22Rv1 (cell line): ENCODE measurements around the gene PCBD2.

Source experiments
- ZFX ChIP-seq: fragments of 450-650 bp; IDR thresholded peaks from 2 replicates; pipeline ENCODE4 v1.6.1; 2017; ENCODE audit warnings: antibody characterized with exemption, borderline replicate concordance
- TF ChIP-seq, protein P1 (sequence below): fragments of 450-650 bp; IDR thresholded peaks from 2 replicates; pipeline ENCODE4 v1.5.1; 2017; ENCODE audit warnings: mild to moderate bottlenecking

DNA sequence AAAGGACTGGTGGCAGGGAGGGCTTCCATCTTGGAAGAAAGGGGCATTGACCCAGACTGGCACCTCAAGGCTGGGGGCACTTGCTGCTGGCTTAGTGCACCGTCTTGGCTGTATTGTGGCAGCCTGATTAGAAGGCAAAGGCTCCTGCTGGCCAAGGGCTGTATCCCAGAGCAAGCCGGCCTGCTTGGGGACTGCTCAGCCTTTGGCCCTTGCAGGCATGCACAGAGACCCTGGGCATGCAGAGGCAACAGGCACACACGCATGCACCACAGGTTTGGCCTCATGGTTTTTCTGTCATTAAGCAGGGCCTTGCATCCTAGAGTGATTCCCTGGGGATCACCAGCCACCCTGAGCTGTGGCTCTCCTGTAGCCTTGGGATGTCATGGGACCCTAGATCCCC is 100.1 kb downstream of the PCBD2 start:
- TF ChIP-seq, protein P1, sequence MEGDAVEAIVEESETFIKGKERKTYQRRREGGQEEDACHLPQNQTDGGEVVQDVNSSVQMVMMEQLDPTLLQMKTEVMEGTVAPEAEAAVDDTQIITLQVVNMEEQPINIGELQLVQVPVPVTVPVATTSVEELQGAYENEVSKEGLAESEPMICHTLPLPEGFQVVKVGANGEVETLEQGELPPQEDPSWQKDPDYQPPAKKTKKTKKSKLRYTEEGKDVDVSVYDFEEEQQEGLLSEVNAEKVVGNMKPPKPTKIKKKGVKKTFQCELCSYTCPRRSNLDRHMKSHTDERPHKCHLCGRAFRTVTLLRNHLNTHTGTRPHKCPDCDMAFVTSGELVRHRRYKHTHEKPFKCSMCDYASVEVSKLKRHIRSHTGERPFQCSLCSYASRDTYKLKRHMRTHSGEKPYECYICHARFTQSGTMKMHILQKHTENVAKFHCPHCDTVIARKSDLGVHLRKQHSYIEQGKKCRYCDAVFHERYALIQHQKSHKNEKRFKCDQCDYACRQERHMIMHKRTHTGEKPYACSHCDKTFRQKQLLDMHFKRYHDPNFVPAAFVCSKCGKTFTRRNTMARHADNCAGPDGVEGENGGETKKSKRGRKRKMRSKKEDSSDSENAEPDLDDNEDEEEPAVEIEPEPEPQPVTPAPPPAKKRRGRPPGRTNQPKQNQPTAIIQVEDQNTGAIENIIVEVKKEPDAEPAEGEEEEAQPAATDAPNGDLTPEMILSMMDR, result no peak
- no peak for TF ChIP-seq ZFX
